PFSK-1 (cell line): ENCODE results near the gene C9orf50.

ENCODE experiments used
- FOXP2 ChIP-seq: optimal IDR thresholded peaks from 2 replicates; pipeline ENCODE3; 2011; ENCODE audit warnings: borderline replicate concordance, control low read depth, inconsistent platforms; ENCODE audit not compliant: insufficient read depth; ENCODE audit errors: extremely low read length, extremely low read depth
- POLR2AphosphoS5 ChIP-seq: IDR thresholded peaks from 2 replicates; pipeline ENCODE4 v1.6.1; 2012; ENCODE audit warnings: low read depth, mild to moderate bottlenecking, control low read depth, low read length, moderate library complexity
- SIN3A ChIP-seq: IDR thresholded peaks from 2 replicates; pipeline ENCODE4 v1.6.1; 2012; ENCODE audit warnings: mild to moderate bottlenecking, low read length, moderate library complexity, borderline replicate concordance; ENCODE audit not compliant: insufficient read depth
- TAF1 ChIP-seq: IDR thresholded peaks from 2 replicates; pipeline ENCODE4 v1.6.1; 2012; ENCODE audit warnings: low read length, control low read depth, borderline replicate concordance; ENCODE audit not compliant: insufficient read depth
- TF ChIP-seq, protein P1 (sequence below), 2 experiments: IDR thresholded peaks; 2 replicates each; pipeline versions ENCODE4 v1.6.1 to v1.8.0; 2011 to 2012; ENCODE audit warnings: low read depth in 2 of 2, low read length in 2 of 2, control low read depth in 1 of 2, inconsistent platforms in 1 of 2, mild to moderate bottlenecking in 1 of 2, moderate library complexity in 1 of 2; ENCODE audit not compliant: insufficient read depth in 1 of 2

C9orf50 gene

GRCh38 chr9:129664746-129665388 is 44.0 kb upstream of the C9orf50 start:
- TF ChIP-seq SIN3A = no peak
- TF ChIP-seq POLR2AphosphoS5 = no peak
- no peak for TF ChIP-seq TAF1

GRCh38 chr9:129661029-129661428 is 40.1 kb upstream of the C9orf50 start:
- TF ChIP-seq SIN3A (no peak), POLR2AphosphoS5 (no peak), TAF1 (no peak), FOXP2 (no peak)
- TF ChIP-seq, protein P1, sequence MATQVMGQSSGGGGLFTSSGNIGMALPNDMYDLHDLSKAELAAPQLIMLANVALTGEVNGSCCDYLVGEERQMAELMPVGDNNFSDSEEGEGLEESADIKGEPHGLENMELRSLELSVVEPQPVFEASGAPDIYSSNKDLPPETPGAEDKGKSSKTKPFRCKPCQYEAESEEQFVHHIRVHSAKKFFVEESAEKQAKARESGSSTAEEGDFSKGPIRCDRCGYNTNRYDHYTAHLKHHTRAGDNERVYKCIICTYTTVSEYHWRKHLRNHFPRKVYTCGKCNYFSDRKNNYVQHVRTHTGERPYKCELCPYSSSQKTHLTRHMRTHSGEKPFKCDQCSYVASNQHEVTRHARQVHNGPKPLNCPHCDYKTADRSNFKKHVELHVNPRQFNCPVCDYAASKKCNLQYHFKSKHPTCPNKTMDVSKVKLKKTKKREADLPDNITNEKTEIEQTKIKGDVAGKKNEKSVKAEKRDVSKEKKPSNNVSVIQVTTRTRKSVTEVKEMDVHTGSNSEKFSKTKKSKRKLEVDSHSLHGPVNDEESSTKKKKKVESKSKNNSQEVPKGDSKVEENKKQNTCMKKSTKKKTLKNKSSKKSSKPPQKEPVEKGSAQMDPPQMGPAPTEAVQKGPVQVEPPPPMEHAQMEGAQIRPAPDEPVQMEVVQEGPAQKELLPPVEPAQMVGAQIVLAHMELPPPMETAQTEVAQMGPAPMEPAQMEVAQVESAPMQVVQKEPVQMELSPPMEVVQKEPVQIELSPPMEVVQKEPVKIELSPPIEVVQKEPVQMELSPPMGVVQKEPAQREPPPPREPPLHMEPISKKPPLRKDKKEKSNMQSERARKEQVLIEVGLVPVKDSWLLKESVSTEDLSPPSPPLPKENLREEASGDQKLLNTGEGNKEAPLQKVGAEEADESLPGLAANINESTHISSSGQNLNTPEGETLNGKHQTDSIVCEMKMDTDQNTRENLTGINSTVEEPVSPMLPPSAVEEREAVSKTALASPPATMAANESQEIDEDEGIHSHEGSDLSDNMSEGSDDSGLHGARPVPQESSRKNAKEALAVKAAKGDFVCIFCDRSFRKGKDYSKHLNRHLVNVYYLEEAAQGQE (IDR thresholded peaks at IDR 0.05; ENCODE audit: insufficient read depth in 1 of 2, low read depth in 2 of 2, low read length in 2 of 2) = no peak

- TF ChIP-seq TAF1 = no peak
- peak; percentile 36 for TF ChIP-seq FOXP2
These were observed 36.0 kb upstream of the C9orf50 start for GRCh38 chr9:129656795-129657390.

- TF ChIP-seq POLR2AphosphoS5 (no peak), SIN3A (no peak), FOXP2 (no peak), TAF1 (no peak)
- TF ChIP-seq, protein P1 (IDR thresholded peaks at IDR 0.05; ENCODE audit: insufficient read depth in 1 of 2, low read depth in 2 of 2, low read length in 2 of 2) = no peak
These were observed 34.8 kb upstream of the C9orf50 start for GRCh38 chr9:129655696-129656095.

- TF ChIP-seq POLR2AphosphoS5 (no peak), FOXP2 (no peak), TAF1 (no peak), SIN3A (no peak)
- TF ChIP-seq, protein P1 (IDR thresholded peaks at IDR 0.05; ENCODE audit: insufficient read depth in 1 of 2, low read depth in 2 of 2, low read length in 2 of 2) = no peak
These were observed 34.3 kb upstream of the C9orf50 start for GRCh38 chr9:129655154-129655553.

GRCh38 chr9:129654554-129655040 is 33.7 kb upstream of the C9orf50 start:
- TF ChIP-seq SIN3A = no peak
- TF ChIP-seq FOXP2 = no peak
- no peak for TF ChIP-seq POLR2AphosphoS5
- TF ChIP-seq TAF1 = no peak
- TF ChIP-seq, protein P1 (IDR thresholded peaks at IDR 0.05; ENCODE audit: insufficient read depth in 1 of 2, low read depth in 2 of 2, low read length in 2 of 2) = no peak
